Smooth muscle cell (in vitro differentiated cells): ENCODE data around the gene GLT1D1. TPM values are rescaled to one million over a fixed set of nuclear protein-coding genes. Genes with fewer than 3 reads are reported as not detected.
"Not testable (repeated sequence)": the region's sequence is repeated elsewhere in the genome, so short reads cannot be mapped to it uniquely, and the experiment has no call there.

Experiments used
- DNase-seq: peaks from one replicate; lab custom pipeline; 2025; ENCODE audit not compliant: unreplicated experiment; lab: John Stamatoyannopoulos, UW
- H2AFZ ChIP-seq: fragments of 200-600 bp; sonication (generic); 2 replicates; pipeline ENCODE4 v1.6.0; 2016; ENCODE audit warnings: antibody characterized with exemption, low read depth, mild to moderate bottlenecking
- H3F3A ChIP-seq: fragments of 200-600 bp; sonication (generic); 2 replicates; pipeline ENCODE4 v1.6.0; 2017; ENCODE audit warnings: antibody characterized with exemption, low read depth
- H3K27ac ChIP-seq: fragments of 200-600 bp; sonication (generic); 2 replicates; pipeline ENCODE4 v1.5.1; 2016; ENCODE audit warnings: low read depth, mild to moderate bottlenecking
- H3K27me3 ChIP-seq: fragments of 200-600 bp; sonication (generic); 2 replicates; pipeline ENCODE4 v1.6.1; 2016; ENCODE audit warnings: low read depth, mild to moderate bottlenecking
- H3K36me3 ChIP-seq: fragments of 200-600 bp; sonication (generic); 2 replicates; pipeline ENCODE4 v1.5.1; 2016; ENCODE audit warnings: low read depth
- H3K4me1 ChIP-seq: fragments of 200-600 bp; sonication (generic); 2 replicates; pipeline ENCODE4 v1.5.1; 2016; ENCODE audit warnings: low read depth
- H3K4me2 ChIP-seq: fragments of 200-600 bp; sonication (generic); 2 replicates; pipeline ENCODE4 v1.6.0; 2016; ENCODE audit warnings: mild to moderate bottlenecking
- H3K4me3 ChIP-seq: fragments of 200-600 bp; sonication (generic); 2 replicates; pipeline ENCODE4 v1.5.1; 2016; ENCODE audit warnings: mild to moderate bottlenecking
- H3K79me2 ChIP-seq: fragments of 200-600 bp; sonication (generic); 2 replicates; pipeline ENCODE4 v1.6.0; 2016; ENCODE audit warnings: low read depth, mild to moderate bottlenecking
- H3K9ac ChIP-seq: fragments of 200-600 bp; sonication (generic); 2 replicates; pipeline ENCODE4 v1.6.0; 2016; ENCODE audit warnings: low read depth
- H3K9me3 ChIP-seq: fragments of 200-600 bp; sonication (generic); replicated peaks from 2 replicates; pipeline ENCODE4 v1.5.1; 2016; ENCODE audit warnings: low read depth
- H4K20me1 ChIP-seq: fragments of 200-600 bp; sonication (generic); 2 replicates; pipeline ENCODE4 v1.6.0; 2016; ENCODE audit warnings: low read depth
- WGBS: methylation state at CpG from one replicate; pipeline ENCODE4 v1.1.7; 2016; ENCODE audit warnings: low lambda C conversion rate; 5-methylcytosine and 5-hydroxymethylcytosine counted together
- polyA plus RNA-seq: library from polyadenylated mRNA; unstranded; fragments of >200 nt; fragmentation: Nextera tagmentation; extraction: Ambion mirVana; gene quantifications from 2 replicates; pipeline ENCODE4 v1.2.1, GENCODE V29; 2016
- total RNA-seq: library from RNA; depleted of rRNA; stranded (reverse); fragments of >200 nt; gene quantifications from 2 replicates; pipeline ENCODE4 v1.2.3, GENCODE V29; 2014
- TF ChIP-seq, protein P1 (sequence below): fragments of 200-600 bp; sonication (generic); IDR thresholded peaks from 2 replicates; pipeline ENCODE4 v1.5.1; 2017; ENCODE audit warnings: borderline replicate concordance, mild to moderate bottlenecking, antibody characterized with exemption; ENCODE audit not compliant: insufficient read depth, poor library complexity, severe bottlenecking

The GLT1D1 gene
- total and polyA plus RNA-seq, 2 experiments from 2014 or later, result 0.07 to 0.18 TPM

DNA sequence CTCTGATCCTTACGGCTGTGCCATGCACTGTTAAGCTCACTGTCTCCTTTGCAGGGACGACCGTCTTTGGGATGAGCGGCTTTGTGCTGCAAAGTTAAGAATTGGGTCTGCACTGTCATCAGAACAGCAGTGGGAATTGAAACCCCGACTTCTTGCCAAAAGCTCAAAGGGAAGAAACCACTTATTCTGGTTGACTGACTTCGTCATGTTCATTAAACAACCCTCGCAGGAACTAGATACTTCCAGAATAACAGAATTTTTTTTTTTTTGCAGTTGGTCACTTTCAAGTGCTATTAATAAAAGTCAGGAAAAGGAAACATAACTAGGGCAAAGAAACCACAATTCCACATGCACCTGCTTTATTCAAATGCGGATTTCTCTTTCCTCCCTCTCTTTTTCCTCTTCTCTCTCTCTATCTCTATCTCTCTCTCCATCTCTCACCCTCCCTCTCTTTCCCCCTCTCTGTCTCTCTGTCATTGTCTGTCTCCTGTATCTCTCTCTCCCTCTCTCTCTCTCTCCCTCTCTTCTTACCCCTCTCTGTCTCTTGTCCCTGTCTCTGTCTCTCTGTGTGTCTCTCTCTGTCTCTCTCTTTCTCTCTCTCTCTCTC is 12.3 kb upstream of the GLT1D1 start:
- 71% methylated on average over 8 of the region's 8 CpGs for WGBS
- Histone ChIP-seq H3K4me3 (no peak overlapping the region), H3F3A (no peaks in the 10 kb centered on the region), H3K9me3 (no peaks in the 10 kb centered on the region), H3K79me2 (no peaks in the 10 kb centered on the region), H3K27me3 (no peaks in the 10 kb centered on the region), H4K20me1 (no peaks in the 10 kb centered on the region), H3K36me3 (no peaks in the 10 kb centered on the region), H3K4me2 (no peak overlapping the region), H3K27ac (no peak overlapping the region), H3K9ac (no peak overlapping the region), H2AFZ (no peak overlapping the region), H3K4me1 (no peaks in the 10 kb centered on the region)
- DNase-seq, result no peak
- TF ChIP-seq, protein P1, sequence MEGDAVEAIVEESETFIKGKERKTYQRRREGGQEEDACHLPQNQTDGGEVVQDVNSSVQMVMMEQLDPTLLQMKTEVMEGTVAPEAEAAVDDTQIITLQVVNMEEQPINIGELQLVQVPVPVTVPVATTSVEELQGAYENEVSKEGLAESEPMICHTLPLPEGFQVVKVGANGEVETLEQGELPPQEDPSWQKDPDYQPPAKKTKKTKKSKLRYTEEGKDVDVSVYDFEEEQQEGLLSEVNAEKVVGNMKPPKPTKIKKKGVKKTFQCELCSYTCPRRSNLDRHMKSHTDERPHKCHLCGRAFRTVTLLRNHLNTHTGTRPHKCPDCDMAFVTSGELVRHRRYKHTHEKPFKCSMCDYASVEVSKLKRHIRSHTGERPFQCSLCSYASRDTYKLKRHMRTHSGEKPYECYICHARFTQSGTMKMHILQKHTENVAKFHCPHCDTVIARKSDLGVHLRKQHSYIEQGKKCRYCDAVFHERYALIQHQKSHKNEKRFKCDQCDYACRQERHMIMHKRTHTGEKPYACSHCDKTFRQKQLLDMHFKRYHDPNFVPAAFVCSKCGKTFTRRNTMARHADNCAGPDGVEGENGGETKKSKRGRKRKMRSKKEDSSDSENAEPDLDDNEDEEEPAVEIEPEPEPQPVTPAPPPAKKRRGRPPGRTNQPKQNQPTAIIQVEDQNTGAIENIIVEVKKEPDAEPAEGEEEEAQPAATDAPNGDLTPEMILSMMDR, result no peak

DNA sequence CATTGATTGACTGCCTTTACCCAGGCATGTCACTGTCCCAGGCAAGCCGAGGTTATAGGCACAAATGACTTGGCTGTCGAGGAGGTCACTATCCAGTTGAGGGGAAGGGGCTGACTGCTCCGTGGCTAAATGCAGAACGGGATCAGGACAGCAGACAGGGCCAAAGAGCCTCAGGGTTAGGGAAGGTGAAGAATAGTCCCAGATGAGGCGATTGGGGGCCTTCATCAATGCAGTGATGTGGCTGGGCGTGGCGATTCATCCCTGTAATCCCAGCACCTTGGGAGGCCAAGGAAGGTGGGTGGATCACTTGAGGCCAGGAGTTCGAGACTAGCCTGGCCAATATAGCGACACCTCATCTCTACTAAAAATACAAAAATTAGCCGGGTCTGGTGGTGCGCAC is 10.7 kb upstream of the GLT1D1 start:
- Histone ChIP-seq H3K27ac (no peak overlapping the region), H3K4me3 (no peak overlapping the region), H3K4me1 (no peaks in the 10 kb centered on the region), H3K27me3 (no peaks in the 10 kb centered on the region), H3K79me2 (no peaks in the 10 kb centered on the region), H3K36me3 (no peaks in the 10 kb centered on the region), H3K9me3 (no peaks in the 10 kb centered on the region), H3K4me2 (no peak overlapping the region), H4K20me1 (no peaks in the 10 kb centered on the region), H3K9ac (no peak overlapping the region), H3F3A (no peaks in the 10 kb centered on the region), H2AFZ (no peak overlapping the region)
- 85% methylated on average over 11 of the region's 11 CpGs for WGBS
- DNase-seq, result no peak
- TF ChIP-seq, protein P1, result no peak

DNA sequence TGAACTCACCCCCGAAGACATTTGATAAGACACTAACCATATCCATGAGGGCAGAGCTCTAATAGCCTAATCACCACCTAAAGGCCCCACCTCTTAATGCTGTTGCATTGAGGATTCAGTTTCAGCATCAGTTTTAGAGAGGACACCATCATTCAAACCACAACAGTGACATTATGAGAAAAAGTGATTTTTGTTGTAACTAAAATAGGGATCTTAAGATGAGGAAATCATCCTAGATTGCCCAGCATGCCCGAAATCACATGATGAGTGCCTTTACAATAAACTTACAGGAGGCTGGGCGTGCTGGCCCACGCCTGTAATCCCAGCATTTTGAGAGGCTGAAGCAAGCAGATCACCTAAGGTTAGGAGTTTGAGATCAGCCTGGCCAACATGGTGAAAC is 9.7 kb upstream of the GLT1D1 start:
- Histone ChIP-seq H3K27ac (no peak overlapping the region), H3K4me1 (no peaks in the 10 kb centered on the region), H3K4me3 (no peak overlapping the region), H3K79me2 (no peaks in the 10 kb centered on the region), H3K9ac (no peak overlapping the region), H3K9me3 (no peaks in the 10 kb centered on the region), H3K27me3 (no peaks in the 10 kb centered on the region), H3F3A (no peaks in the 10 kb centered on the region), H2AFZ (no peak overlapping the region), H4K20me1 (no peaks in the 10 kb centered on the region), H3K36me3 (no peaks in the 10 kb centered on the region), H3K4me2 (no peak overlapping the region)
- no peak for DNase-seq
- TF ChIP-seq, protein P1, result no peak
- WGBS, result 91% methylated on average over 4 of the region's 4 CpGs

DNA sequence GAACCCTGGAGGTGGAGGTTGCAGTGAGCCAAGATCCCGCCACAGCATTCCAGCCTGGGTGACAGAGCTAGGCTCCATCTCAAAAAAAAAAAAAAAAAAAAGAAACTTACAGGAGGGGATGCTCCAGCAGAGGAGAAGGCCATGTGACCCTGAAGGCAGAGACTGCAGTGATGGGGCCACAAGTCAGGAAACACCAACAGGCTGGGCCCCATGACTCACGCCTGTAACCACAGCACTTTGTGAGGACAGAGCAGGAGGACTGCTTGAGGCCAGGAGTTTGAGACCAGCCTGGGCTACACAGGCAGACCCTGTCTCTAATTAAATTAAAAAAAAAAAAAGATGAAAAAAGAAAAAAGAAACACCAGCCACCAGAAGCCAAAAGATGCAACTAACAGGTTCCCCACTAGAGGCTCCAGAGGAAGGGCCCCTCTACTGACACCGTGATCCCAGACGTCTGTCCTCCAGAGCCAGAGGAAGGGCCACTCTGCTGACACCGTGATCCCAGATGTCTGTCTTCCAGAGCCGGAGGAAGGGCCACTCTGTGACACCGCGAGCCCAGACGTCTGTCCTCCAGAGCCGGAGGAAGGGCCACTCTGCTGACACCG is 9.1 kb upstream of the GLT1D1 start:
- Histone ChIP-seq H3K4me2 (no peak overlapping the region), H3K9me3 (no peaks in the 10 kb centered on the region), H3K27ac (no peak overlapping the region), H3K36me3 (no peaks in the 10 kb centered on the region), H2AFZ (no peak overlapping the region), H3F3A (no peaks in the 10 kb centered on the region), H3K27me3 (no peaks in the 10 kb centered on the region), H3K9ac (no peak overlapping the region), H3K79me2 (no peaks in the 10 kb centered on the region), H3K4me3 (no peak overlapping the region), H4K20me1 (no peaks in the 10 kb centered on the region), H3K4me1 (no peaks in the 10 kb centered on the region)
- WGBS, result 61% methylated on average over 11 of the region's 11 CpGs
- no peak for DNase-seq
- TF ChIP-seq, protein P1, result no peak

DNA sequence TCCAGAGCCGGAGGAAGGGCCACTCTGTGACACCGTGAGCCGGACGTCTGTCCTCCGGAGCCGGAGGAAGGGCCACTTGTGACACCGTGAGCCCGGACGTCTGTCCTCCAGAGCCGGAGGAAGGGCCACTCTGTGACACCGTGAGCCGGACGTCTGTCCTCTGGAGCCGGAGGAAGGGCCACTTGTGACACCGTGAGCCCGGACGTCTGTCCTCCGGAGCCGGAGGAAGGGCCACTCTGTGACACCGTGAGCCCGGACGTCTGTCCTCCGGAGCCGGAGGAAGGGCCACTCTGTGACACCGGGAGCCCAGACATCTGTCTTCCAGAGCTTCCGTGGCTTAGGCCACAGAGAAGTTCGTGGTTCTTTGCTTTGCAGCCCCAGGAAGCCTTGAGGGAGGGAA is 6.6 kb upstream of the GLT1D1 start:
- H2AFZ ChIP-seq, H3F3A ChIP-seq, H3K4me3 ChIP-seq, H4K20me1 ChIP-seq, DNase-seq, H3K27ac ChIP-seq, H3K36me3 ChIP-seq, H3K4me2 ChIP-seq, H3K4me1 ChIP-seq, H3K9ac ChIP-seq, H3K79me2 ChIP-seq, H3K9me3 ChIP-seq: not testable (repeated sequence)
- H3K27me3 ChIP-seq, result peaks cover 16% of the 10 kb centered on the region
- WGBS, result 96% methylated on average over 14 of the region's 27 CpGs
